NCI-H146 (cell line): ENCODE measurements around the gene KBTBD12.

Experiments
- DNase-seq: peaks from one replicate; lab custom pipeline; 2025; lab: John Stamatoyannopoulos, UW

Gene KBTBD12

GRCh38 chr3:128014548-128014947 lies 99.5 kb downstream of the KBTBD12 start:
- DNase-seq, result no peak

GRCh38 chr3:128016502-128016901 lies 101.5 kb downstream of the KBTBD12 start:
- no peak for DNase-seq

GRCh38 chr3:128021768-128022372 lies 106.8 kb downstream of the KBTBD12 start:
- DNase-seq, result no peak

- DNase-seq, result no peak
Observed at GRCh38 chr3:128033102-128033501, 118.1 kb downstream of the KBTBD12 start.

GRCh38 chr3:128036119-128036518 lies 121.1 kb downstream of the KBTBD12 start:
- DNase-seq, result peak; percentile 58
